ENCODE results near the gene SLC2A4. TPM values are rescaled to one million over a fixed set of nuclear protein-coding genes. Genes with fewer than 3 reads are reported as not detected.

SLC2A4 gene
- 100 to 1,000 TPM in 3 of 4 donors, 10 to 100 TPM in 1; 57.6 to 146 (median 103) TPM for total RNA-seq
- 83.1 TPM for polyA plus RNA-seq
- long read RNA-seq, donor 1, transcript SLC2A4-204 (10 exons, 1,768 nt): minor isoform, 5 of 154 reads
- long read RNA-seq, donor 1, transcript SLC2A4-201 (11 exons, 3,426 nt): major isoform, 100 of 154 reads
- long read RNA-seq, donor 1, partial matches to known transcripts: 39 of 154 reads
- long read RNA-seq, donor 1, other reads (novel, unspliced or antisense): 10 of 154 reads
- long read RNA-seq, donor 2, transcript SLC2A4-201 (11 exons, 3,426 nt): major isoform, 33 of 46 reads
- long read RNA-seq, donor 2, partial matches to known transcripts: 5 of 46 reads
- long read RNA-seq, donor 2, other reads (novel, unspliced or antisense): 5 of 46 reads
- long read RNA-seq, donor 3, transcript SLC2A4-201 (11 exons, 3,426 nt): major isoform, 15 of 38 reads
- long read RNA-seq, donor 3, transcript SLC2A4-204 (10 exons, 1,768 nt): minor isoform, 6 of 38 reads
- long read RNA-seq, donor 3, partial matches to known transcripts: 3 of 38 reads
- long read RNA-seq, donor 3, other reads (novel, unspliced or antisense): 14 of 38 reads
- long read RNA-seq, donor 4, transcript SLC2A4-201 (11 exons, 3,426 nt): major isoform, 49 of 70 reads
- long read RNA-seq, donor 4, partial matches to known transcripts: 7 of 70 reads
- long read RNA-seq, donor 4, other reads (novel, unspliced or antisense): 12 of 70 reads

DNA sequence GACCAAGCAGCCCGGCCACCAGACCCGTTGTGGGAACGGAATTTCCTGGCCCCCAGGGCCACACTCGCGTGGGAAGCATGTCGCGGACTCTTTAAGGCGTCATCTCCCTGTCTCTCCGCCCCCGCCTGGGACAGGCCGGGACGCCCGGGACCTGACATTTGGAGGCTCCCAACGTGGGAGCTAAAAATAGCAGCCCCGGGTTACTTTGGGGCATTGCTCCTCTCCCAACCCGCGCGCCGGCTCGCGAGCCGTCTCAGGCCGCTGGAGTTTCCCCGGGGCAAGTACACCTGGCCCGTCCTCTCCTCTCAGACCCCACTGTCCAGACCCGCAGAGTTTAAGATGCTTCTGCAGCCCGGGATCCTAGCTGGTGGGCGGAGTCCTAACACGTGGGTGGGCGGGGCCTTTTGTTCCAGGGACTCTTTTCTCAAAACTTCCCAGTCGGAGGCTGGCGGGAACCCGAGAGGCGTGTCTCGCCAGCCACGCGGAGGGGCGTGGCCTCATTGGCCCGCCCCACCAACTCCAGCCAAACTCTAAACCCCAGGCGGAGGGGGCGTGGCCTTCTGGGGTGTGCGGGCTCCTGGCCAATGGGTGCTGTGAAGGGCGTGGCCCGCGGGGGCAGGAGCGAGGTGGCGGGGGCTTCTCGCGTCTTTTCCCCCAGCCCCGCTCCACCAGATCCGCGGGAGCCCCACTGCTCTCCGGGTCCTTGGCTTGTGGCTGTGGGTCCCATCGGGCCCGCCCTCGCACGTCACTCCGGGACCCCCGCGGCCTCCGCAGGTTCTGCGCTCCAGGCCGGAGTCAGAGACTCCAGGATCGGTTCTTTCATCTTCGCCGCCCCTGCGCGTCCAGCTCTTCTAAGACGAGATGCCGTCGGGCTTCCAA lies at the start of gene SLC2A4:
Gene SLC2A4 (plus strand): TSS at position 645 of the 879 bp plus-strand sequence. CDS start 217 bp downstream, at position 862.
- H3K27me3 ChIP-seq (ENCODE audit: control insufficient read depth, insufficient read depth): no peaks in the 10 kb centered on the region
- intact Hi-C loops (cut with DNase I): loop anchor here in 3 of 4 donors (2.0 to 10.0 kb wide), 2 partner anchors 15 to 63 kb away; no protein-coding TSS in a partner anchor
- peak within 1 kb of the TSS; percentile 93 for H3K27ac ChIP-seq (ENCODE audit: low read length)
- under 1% methylated on average over 71 of the region's 71 CpGs for WGBS
- peak; percentile 95 to 98 (median 98) for DNase-seq
- peak; percentile 85 to 88 for ATAC-seq
- no peaks in the 10 kb centered on the region for H3K9me3 ChIP-seq (ENCODE audit: control insufficient read depth, low read length)
- no peaks in the 10 kb centered on the region for H3K4me1 ChIP-seq (ENCODE audit: control insufficient read depth, insufficient read depth, low read length)
- peak within 1 kb of the TSS; percentile 47 for H3K4me3 ChIP-seq (ENCODE audit: low read length)

DNA sequence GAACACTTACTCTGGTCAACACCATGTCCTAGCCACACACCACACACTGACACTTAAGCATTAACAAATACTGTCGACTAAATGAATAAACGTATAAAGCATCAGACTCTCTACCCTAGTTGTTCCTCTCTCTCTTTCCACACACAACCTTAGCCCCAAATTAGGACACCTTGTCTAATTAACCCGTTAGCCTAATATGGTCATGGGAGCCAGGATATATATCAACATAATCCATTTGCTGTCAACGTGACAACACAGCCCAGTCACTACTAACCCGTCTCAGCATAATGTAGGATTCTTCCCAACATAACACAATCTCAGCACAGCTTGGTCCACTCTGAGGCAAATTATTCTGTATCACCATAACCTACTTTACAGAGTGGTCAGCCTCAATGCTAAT lies 49.4 kb upstream of the SLC2A4 start:
- 73% methylated on average over 5 of the region's 5 CpGs for WGBS
- intact Hi-C loops (cut with DNase I): no loop called here
- ATAC-seq: no peak
- Histone ChIP-seq H3K4me1 (ENCODE audit: control insufficient read depth, insufficient read depth, low read length) (peaks cover 3% of the 10 kb centered on the region), H3K27ac (ENCODE audit: low read length) (no peak overlapping the region), H3K27me3 (ENCODE audit: control insufficient read depth, insufficient read depth) (no peaks in the 10 kb centered on the region), H3K9me3 (ENCODE audit: control insufficient read depth, low read length) (no peaks in the 10 kb centered on the region), H3K4me3 (ENCODE audit: low read length) (no peak overlapping the region)
- DNase-seq: no peak

DNA sequence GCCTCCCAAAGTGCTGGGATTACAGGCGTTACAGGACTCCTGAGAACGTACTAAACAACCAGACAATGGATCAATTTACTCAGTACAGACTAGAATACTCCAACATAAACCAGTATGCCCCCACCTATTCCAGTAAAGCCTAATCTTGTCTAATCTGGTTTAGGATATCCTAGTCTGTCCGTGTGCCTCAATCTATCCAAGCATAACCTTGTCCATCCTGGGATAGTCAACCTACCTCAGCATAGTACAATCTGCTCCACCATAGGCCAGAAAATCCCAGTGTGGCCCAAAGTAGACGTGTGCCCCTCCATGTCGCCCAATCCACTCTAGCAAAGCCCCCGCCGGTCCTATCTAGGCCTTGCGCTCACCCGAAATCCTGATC lies 47.8 kb upstream of the SLC2A4 start:
- H3K27me3 ChIP-seq (ENCODE audit: control insufficient read depth, insufficient read depth): no peaks in the 10 kb centered on the region
- intact Hi-C loops (cut with DNase I): no loop called here
- DNase-seq: no peak
- ATAC-seq: peak in 1 of 2 donors; percentile 0
- peak overlapping the region; percentile 63 for H3K4me3 ChIP-seq (ENCODE audit: low read length)
- H3K27ac ChIP-seq (ENCODE audit: low read length): peak overlapping the region; percentile 15
- no peaks in the 10 kb centered on the region for H3K9me3 ChIP-seq (ENCODE audit: control insufficient read depth, low read length)
- WGBS: under 1% methylated on average over 9 of the region's 9 CpGs
- H3K4me1 ChIP-seq (ENCODE audit: control insufficient read depth, insufficient read depth, low read length): peaks cover 5% of the 10 kb centered on the region

DNA sequence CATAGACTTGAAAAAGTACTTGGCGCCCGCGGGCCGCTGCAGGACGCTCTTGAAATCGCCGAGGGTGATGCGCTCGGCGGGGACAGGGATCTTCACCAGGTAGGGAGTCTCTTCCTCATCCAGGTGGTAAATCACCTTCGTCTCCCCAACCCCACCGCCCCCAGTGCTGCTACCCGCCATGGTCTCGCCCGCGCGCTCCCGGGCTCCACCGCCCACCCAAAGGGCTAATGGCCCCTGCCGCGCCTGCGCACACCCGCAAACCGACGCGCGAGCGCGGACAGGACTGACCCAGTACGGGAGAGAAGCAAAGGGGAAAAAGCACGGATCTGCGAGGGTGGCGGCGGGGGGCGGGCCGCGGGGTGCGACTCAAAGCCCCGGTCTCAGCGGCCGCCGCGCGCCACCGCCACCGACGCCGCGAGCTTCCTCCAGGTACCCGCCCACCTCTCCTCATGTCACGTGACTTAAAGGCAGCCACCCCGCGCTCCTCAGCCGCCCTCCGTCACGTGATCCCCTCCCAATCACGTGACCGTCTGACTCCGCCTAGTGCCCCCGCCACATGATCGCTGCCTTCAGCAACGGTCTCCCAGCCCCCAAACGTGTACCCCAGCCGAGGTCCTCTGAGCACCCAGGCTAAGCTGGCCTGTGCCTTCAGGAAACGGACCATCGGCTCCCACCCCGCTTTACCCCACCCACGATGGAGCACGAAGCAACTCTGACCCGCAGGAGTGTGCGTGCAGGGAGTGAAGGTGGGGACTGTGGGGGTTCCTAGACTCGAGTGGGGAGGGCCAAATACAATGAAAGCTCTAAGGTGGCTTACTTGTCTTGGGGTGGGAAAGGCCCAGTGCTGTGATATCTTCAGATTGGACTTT lies 47.2 kb upstream of the SLC2A4 start, which contains the start of gene DVL2:
Gene DVL2 (minus strand): TSS at position 435 of the 869 bp plus-strand sequence. CDS start 255 bp downstream, at position 180.
- ATAC-seq (peak; percentile 67), DNase-seq (peak; percentile 96 to 98 (median 98))
- Histone ChIP-seq H3K27ac (ENCODE audit: low read length) (peak within 1 kb of the TSS; percentile 46), H3K4me1 (ENCODE audit: control insufficient read depth, insufficient read depth, low read length) (peaks cover 5% of the 10 kb centered on the region), H3K27me3 (ENCODE audit: control insufficient read depth, insufficient read depth) (no peaks in the 10 kb centered on the region), H3K4me3 (ENCODE audit: low read length) (peak within 1 kb of the TSS; percentile 63), H3K9me3 (ENCODE audit: control insufficient read depth, low read length) (no peaks in the 10 kb centered on the region)
- under 1% methylated on average over 72 of the region's 72 CpGs for WGBS
- intact Hi-C loops (cut with DNase I): no loop called here

GRCh38 chr17:7235693-7236665 lies 45.5 kb upstream of the SLC2A4 start:
- Histone ChIP-seq H3K27ac (ENCODE audit: low read length) (no peak overlapping the region), H3K4me1 (ENCODE audit: control insufficient read depth, insufficient read depth, low read length) (peaks cover 8% of the 10 kb centered on the region), H3K27me3 (ENCODE audit: control insufficient read depth, insufficient read depth) (no peaks in the 10 kb centered on the region), H3K4me3 (ENCODE audit: low read length) (no peak overlapping the region), H3K9me3 (ENCODE audit: control insufficient read depth, low read length) (no peaks in the 10 kb centered on the region)
- intact Hi-C loops (cut with DNase I): no loop called here
- WGBS: 84% methylated on average over 22 of the region's 22 CpGs
- no peak for ATAC-seq
- DNase-seq: peak in 1 of 3 donors; percentile 37

DNA sequence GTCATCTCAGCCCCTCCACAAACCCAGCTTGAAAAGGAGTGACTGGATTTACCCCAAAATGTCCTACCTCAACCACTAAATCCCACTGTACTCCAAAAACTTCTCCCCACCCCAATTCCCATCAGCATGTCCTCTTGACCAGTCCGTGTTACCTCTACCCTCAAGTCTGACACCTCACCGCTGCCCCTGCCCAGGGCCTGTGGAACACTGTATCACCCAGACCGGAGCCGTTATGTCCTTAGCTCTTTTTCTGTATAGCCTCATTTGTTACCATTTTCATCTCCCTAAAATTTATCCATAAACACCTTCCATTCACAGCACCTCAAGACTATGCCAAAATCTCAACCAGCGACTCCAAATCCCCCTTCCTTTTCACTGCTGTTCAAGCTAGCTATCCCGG lies 44.7 kb upstream of the SLC2A4 start:
- WGBS: 85% methylated on average over 6 of the region's 6 CpGs
- DNase-seq: peak in 1 of 3 donors; percentile 23

GRCh38 chr17:7237266-7237760 lies 44.2 kb upstream of the SLC2A4 start:
- Histone ChIP-seq H3K4me1 (ENCODE audit: control insufficient read depth, insufficient read depth, low read length) (peaks cover 11% of the 10 kb centered on the region), H3K9me3 (ENCODE audit: control insufficient read depth, low read length) (no peaks in the 10 kb centered on the region), H3K4me3 (ENCODE audit: low read length) (peak overlapping the region; percentile 97), H3K27me3 (ENCODE audit: control insufficient read depth, insufficient read depth) (no peaks in the 10 kb centered on the region), H3K27ac (ENCODE audit: low read length) (peak overlapping the region; percentile 50)
- ATAC-seq (no peak), DNase-seq (no peak)
- WGBS: 30% methylated on average over 6 of the region's 6 CpGs
- intact Hi-C loops (cut with DNase I): no loop called here

More for the DNA sequence above, 44.7 kb upstream of the SLC2A4 start:
- Histone ChIP-seq H3K9me3 (ENCODE audit: control insufficient read depth, low read length) (no peaks in the 10 kb centered on the region), H3K27ac (ENCODE audit: low read length) (no peak overlapping the region), H3K27me3 (ENCODE audit: control insufficient read depth, insufficient read depth) (no peaks in the 10 kb centered on the region), H3K4me3 (ENCODE audit: low read length) (no peak overlapping the region), H3K4me1 (ENCODE audit: control insufficient read depth, insufficient read depth, low read length) (peaks cover 11% of the 10 kb centered on the region)
- intact Hi-C loops (cut with DNase I): no loop called here
- ATAC-seq: no peak

GRCh38 chr17:7237761-7238419 lies 43.6 kb upstream of the SLC2A4 start:
- WGBS: under 1% methylated on average over 71 of the region's 73 CpGs
- DNase-seq (peak; percentile 88 to 94 (median 94)), ATAC-seq (peak; percentile 8 to 15)
- peak overlapping the region; percentile 90 for H3K27ac ChIP-seq (ENCODE audit: low read length)
- intact Hi-C loops (cut with DNase I): no loop called here
- H3K27me3 ChIP-seq (ENCODE audit: control insufficient read depth, insufficient read depth): no peaks in the 10 kb centered on the region
- H3K9me3 ChIP-seq (ENCODE audit: control insufficient read depth, low read length): no peaks in the 10 kb centered on the region
- H3K4me1 ChIP-seq (ENCODE audit: control insufficient read depth, insufficient read depth, low read length): peaks cover 11% of the 10 kb centered on the region
- peak overlapping the region; percentile 97 for H3K4me3 ChIP-seq (ENCODE audit: low read length)

Data from right cardiac atrium (tissue), 5 donors.